ENCODE measurements around the gene IARS1.

DNA sequence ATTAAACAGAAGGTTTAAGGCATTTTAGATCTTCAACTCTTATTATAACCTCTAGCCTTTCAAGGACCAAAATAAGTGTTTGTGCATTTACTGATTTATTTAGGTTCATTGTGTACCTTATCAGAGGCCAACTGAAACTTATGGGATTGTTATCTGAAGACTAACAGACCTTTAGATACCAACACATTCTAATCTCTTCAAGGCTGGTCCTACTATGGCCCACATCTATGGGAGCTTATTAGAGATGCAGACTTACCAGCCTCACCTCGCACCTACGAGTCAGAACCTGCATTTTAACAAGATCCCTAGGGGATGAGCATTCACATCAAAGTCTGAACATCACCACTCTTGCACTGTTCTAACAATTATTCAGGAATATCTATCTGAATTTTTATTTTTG is 1.9 kb downstream of the IARS1 start:
- no peak for TF ChIP-seq ZNF274 (IDR thresholded peaks at IDR 0.05; ENCODE audit: low read depth, low read length)
- no peak for TF ChIP-seq YY1 (IDR thresholded peaks at IDR 0.05; ENCODE audit: insufficient read depth, insufficient read length)
- TF ChIP-seq SUZ12 (IDR thresholded peaks at IDR 0.05; ENCODE audit: extremely low read depth, insufficient read depth, insufficient read length) = no peak
